Myometrial cell (primary cell): Measurements from ENCODE around the gene ACAD8. TPM values are rescaled to one million over a fixed set of nuclear protein-coding genes. Genes with fewer than 3 reads are reported as not detected.

Experiments
- total RNA-seq: library from RNA; depleted of rRNA; stranded (reverse); fragments of >200 nt; gene quantifications from 2 replicates; pipeline ENCODE4 v1.2.3, GENCODE V29; 2015

Gene ACAD8
- 23.4 and 23.6 TPM in 2 replicates for total RNA-seq

DNA sequence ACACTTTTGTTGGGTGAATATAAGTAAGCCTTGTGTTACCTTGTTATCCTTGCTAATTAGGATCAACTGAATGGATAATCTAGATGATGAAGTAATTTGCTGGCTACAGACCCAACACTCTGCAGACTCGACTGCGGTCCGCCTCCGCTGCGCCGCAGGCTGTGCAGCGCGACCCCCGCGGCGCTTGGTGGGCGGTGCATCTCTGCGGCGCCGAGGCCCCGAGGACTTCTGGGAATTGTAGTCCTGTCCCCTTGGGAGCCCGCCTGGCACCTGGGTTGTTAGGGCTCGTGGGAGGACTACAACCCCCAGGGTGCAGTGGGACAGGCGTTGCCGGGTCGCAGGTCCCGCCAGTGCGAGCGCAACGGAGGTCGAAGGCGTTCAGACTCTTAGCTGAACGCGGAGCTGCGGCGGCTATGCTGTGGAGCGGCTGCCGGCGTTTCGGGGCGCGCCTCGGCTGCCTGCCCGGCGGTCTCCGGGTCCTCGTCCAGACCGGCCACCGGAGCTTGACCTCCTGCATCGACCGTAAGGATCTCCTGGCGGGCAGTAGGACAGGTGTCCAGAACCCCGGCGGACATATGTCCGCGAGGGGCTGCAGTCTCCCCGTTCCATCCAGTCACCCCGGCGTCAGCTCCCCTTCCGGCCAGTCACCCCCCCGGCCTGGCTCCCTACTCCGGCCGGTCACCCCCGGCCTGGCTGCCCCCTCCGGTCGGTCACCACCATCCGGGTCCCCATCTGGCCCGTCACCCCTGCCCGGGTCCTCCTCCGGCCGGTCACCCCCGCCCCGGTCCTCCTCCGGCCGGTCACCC, at the start of gene ACAD8, which contains the start of gene THYN1:
ACAD8 (plus strand) TSS at position 381 of the 806 bp plus-strand sequence; CDS start at position 414, 33 bp downstream.
THYN1 (minus strand) TSS at position 165 of the 806 bp plus-strand sequence. CDS start 470 bp downstream, outside the sequence.

DNA sequence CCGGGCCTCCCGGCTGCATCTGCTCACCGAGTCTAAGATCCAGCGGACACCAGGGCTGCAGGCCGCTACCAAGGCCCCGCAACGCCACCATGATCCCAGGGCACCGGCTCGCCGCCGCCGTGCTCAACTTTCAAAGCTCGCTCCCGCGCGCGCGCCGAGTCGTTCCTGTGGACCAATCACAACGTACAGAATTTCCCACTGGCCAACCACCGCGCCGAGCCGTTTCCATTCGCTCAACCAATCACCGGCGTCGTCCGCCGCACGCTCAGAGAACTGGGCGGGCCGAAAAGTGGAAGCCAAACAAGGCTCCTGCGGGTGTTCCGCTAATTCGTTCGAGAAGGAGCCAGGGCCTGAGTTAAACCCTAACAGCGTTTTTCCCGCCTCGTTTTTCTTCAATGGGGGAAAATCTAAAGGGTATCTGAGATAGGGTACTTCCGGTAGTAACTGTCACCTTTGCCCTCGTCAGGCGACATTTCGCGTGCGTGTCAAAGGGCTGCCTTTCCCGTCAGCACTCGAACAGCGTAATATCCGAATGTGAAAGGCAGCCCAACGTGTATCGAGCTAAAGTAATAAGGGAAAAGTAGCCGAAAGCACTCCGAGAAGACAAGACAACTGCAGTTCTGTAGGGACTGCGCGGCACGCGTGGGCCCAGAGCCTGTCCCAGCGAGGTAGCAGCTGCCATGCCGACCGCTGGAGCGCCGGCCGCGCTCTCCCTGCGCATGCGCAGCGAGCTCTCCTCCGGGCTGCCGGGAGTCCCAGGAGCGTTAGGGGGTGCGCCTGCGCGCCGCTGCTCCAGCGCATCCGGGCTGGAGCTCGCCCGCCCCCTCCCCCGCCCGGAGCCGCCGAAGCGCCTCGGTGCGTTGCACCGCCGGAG, 29.3 kb upstream of the ACAD8 start, which contains the start of the genes NCAPD3 and VPS26B:
NCAPD3 (minus strand) TSS at position 132 of the 874 bp plus-strand sequence; CDS start at position 91, 41 bp downstream.
VPS26B (plus strand) TSS at position 836 of the 874 bp plus-strand sequence. CDS start 452 bp downstream, outside the sequence.

DNA sequence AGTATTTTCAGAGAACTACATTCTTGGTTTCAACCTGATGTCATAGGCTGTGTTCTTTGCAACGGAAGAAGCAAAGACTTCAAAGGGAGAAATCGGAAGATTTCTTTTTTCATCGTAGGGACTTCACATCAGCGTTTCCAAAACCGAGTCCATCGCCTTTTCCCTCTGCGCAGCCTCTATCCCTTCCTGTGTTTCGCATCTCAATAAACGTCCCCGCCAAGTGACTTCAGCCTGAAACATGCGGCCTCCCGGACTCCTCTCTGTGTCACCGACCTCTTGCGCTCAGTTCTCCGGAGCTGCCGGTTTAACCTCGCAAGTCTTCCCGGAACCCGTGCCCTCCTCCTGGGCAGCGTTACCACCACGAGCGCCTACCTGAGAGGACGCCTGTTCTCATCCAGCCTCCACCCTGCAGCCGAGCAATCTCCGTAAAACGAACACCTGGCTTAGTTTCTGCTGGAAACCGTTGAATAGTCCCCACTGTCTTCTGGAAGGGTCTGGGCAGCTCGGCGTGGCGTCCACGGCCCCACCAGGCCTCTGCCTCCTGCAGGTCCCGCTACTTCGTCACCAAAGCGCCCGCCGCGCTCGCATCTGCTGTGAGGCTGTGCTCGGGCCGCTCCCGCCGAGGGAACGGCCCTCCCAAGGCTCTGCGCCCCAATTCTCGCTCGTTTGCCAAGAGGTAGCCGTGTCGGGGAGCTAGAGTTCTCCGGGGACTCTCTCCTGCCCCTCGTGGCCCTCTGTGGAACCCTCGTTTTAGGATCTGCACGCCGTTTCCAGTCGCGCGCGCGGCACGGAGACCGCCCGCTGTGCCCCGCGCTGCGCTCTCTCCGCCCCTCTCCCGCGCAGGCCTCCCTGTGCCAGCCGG, 22.4 kb downstream of the ACAD8 start, which contains the start of gene GLB1L3:
GLB1L3 (plus strand) TSS at position 846 of the 862 bp plus-strand sequence. CDS start 362 bp downstream, outside the sequence.

Other genes with a start within 250 kb of the ACAD8 start
- 48.0 and 49.9 TPM in 2 replicates for gene JAM3, start 184.5 kb upstream of the ACAD8 start, total RNA-seq
- gene NCAPD3, start 29.6 kb upstream of the ACAD8 start, total RNA-seq = 13.5 and 17.0 TPM in 2 replicates
- 35.3 and 35.5 TPM in 2 replicates for gene VPS26B, start 28.9 kb upstream of the ACAD8 start, total RNA-seq
- 51.4 and 77.3 TPM in 2 replicates for gene THYN1, start 216 bp upstream of the ACAD8 start, total RNA-seq
- not detected in 2 replicates for gene GLB1L3, start 22.8 kb downstream of the ACAD8 start, total RNA-seq
- gene GLB1L2, start 78.4 kb downstream of the ACAD8 start, total RNA-seq = 0.18 and 0.29 TPM in 2 replicates
- not detected in 2 replicates for gene B3GAT1, start 158.7 kb downstream of the ACAD8 start, total RNA-seq